K562 (cell line): ENCODE data around the gene ZC3H13.

Experiments
- CHD2 ChIP-seq: IDR thresholded peaks from 2 replicates; pipeline ENCODE4 v1.6.1; 2011; ENCODE audit warnings: low read depth, low read length
- GTF2A2 ChIP-seq: IDR thresholded peaks from 2 replicates; pipeline ENCODE4 v1.6.1; 2016; ENCODE audit warnings: mild to moderate bottlenecking, missing genetic modification characterization, missing compliant biosample characterization
- PCBP1 ChIP-seq: fragments of 200-400 bp; formaldehyde crosslinking; IDR thresholded peaks from 2 replicates; pipeline ENCODE4 v1.6.1; 2018; ENCODE audit warnings: mild to moderate bottlenecking, low read depth, low read length; ENCODE audit not compliant: poor library complexity, severe bottlenecking
- POLR2B ChIP-seq: fragments of 450-650 bp; IDR thresholded peaks from 2 replicates; pipeline ENCODE4 v1.6.1; 2018; ENCODE audit warnings: low read depth; ENCODE audit not compliant: partially characterized antibody
- SIX5 ChIP-seq, 2 experiments: IDR thresholded peaks; 2 replicates each; pipeline ENCODE4 v1.6.1; 2011; ENCODE audit warnings: low read length in 2 of 2, borderline replicate concordance in 1 of 2, low read depth in 1 of 2, mild to moderate bottlenecking in 1 of 2, moderate library complexity in 1 of 2; ENCODE audit not compliant: insufficient read depth in 1 of 2
- TSHZ1 ChIP-seq: fragments of 250-450 bp; sonication (Bioruptor Pico); IDR thresholded peaks from 2 replicates; pipeline ENCODE4 v1.4.0; 2020; ENCODE audit warnings: mild to moderate bottlenecking, moderate library complexity
- TF ChIP-seq, protein P1 (sequence below): fragments of 450-650 bp; formaldehyde crosslinking; IDR thresholded peaks from 2 replicates; pipeline ENCODE4 v1.4.0; 2022; ENCODE audit warnings: missing genetic modification characterization
- TF ChIP-seq, protein P2 (sequence below), 3 experiments: IDR thresholded peaks in 2 of 3; conservative IDR thresholded peaks in 1 of 3; 2 replicates each; pipeline ENCODE4 v1.5.1; 2011 to 2012; ENCODE audit warnings: low read length in 3 of 3, mild to moderate bottlenecking in 3 of 3, control low read depth in 2 of 3, improper control_type of control experiment in 1 of 3, inconsistent platforms in 1 of 3, low read depth in 1 of 3, mixed read lengths in 1 of 3, moderate library complexity in 1 of 3; ENCODE audit not compliant: insufficient read depth in 2 of 3

- TF ChIP-seq CHD2 (no peak), POLR2B (no peak), TSHZ1 (CRISPR knock-in tag) (no peak), GTF2A2 (tag) (no peak), SIX5 (IDR thresholded peaks at IDR 0.05; ENCODE audit: borderline replicate concordance in 1 of 2, insufficient read depth in 1 of 2, low read depth in 1 of 2, low read length in 2 of 2) (no peak), PCBP1 (no peak)
- TF ChIP-seq, protein P1, sequence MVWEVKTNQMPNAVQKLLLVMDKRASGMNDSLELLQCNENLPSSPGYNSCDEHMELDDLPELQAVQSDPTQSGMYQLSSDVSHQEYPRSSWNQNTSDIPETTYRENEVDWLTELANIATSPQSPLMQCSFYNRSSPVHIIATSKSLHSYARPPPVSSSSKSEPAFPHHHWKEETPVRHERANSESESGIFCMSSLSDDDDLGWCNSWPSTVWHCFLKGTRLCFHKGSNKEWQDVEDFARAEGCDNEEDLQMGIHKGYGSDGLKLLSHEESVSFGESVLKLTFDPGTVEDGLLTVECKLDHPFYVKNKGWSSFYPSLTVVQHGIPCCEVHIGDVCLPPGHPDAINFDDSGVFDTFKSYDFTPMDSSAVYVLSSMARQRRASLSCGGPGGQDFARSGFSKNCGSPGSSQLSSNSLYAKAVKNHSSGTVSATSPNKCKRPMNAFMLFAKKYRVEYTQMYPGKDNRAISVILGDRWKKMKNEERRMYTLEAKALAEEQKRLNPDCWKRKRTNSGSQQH (CRISPR knock-in tag), result no peak
- TF ChIP-seq, protein P2, sequence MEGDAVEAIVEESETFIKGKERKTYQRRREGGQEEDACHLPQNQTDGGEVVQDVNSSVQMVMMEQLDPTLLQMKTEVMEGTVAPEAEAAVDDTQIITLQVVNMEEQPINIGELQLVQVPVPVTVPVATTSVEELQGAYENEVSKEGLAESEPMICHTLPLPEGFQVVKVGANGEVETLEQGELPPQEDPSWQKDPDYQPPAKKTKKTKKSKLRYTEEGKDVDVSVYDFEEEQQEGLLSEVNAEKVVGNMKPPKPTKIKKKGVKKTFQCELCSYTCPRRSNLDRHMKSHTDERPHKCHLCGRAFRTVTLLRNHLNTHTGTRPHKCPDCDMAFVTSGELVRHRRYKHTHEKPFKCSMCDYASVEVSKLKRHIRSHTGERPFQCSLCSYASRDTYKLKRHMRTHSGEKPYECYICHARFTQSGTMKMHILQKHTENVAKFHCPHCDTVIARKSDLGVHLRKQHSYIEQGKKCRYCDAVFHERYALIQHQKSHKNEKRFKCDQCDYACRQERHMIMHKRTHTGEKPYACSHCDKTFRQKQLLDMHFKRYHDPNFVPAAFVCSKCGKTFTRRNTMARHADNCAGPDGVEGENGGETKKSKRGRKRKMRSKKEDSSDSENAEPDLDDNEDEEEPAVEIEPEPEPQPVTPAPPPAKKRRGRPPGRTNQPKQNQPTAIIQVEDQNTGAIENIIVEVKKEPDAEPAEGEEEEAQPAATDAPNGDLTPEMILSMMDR (IDR thresholded peaks at IDR 0.05 in 2 of 3, conservative IDR thresholded peaks at IDR 0.05 in 1 of 3; ENCODE audit: insufficient read depth in 2 of 3, low read depth in 1 of 3, low read length in 3 of 3), result no peak
Observed at GRCh38 chr13:46025157-46025556, 27.4 kb downstream of the ZC3H13 start.
